T-helper 2 cell treated with Interferon-gamma antibody and Interleukin-4, amounts not matched to agents 5 μg/mL and 100 μg/mL, for 36 hours (primary cell): ENCODE measurements around the gene DNAH1.

Experiments
- DNase-seq: peaks from one replicate; pipeline ENCODE4 v3.0.0; 2021; ENCODE audit warnings: low spot score
- H3K27ac Mint-ChIP-seq: one replicate; pipeline ENCODE4 v1.8.0; 2021; ENCODE audit warnings: mild to moderate bottlenecking, mixed read lengths
- H3K27me3 Mint-ChIP-seq: one replicate; pipeline ENCODE4 v1.8.0; 2021; ENCODE audit warnings: low read depth, mixed read lengths
- H3K36me3 Mint-ChIP-seq: one replicate; pipeline ENCODE4 v1.8.0; 2021; ENCODE audit warnings: low read depth, mixed read lengths
- H3K4me1 Mint-ChIP-seq: one replicate; pipeline ENCODE4 v1.8.0; 2021; ENCODE audit warnings: low read depth, mixed read lengths
- H3K4me3 Mint-ChIP-seq: one replicate; pipeline ENCODE4 v1.8.0; 2022; ENCODE audit warnings: mild to moderate bottlenecking, moderate library complexity, mixed read lengths
- H3K9me3 Mint-ChIP-seq: one replicate; pipeline ENCODE4 v1.8.0; 2021; ENCODE audit warnings: mixed read lengths

Gene DNAH1

GRCh38 chr3:52349611-52350395 is 33.7 kb downstream of the DNAH1 start:
- H3K4me1 Mint-ChIP-seq: no peaks in the 10 kb centered on the region
- H3K36me3 Mint-ChIP-seq: no peaks in the 10 kb centered on the region
- no peaks in the 10 kb centered on the region for H3K27me3 Mint-ChIP-seq
- no peak for DNase-seq
- H3K27ac Mint-ChIP-seq: no peak overlapping the region
- no peaks in the 10 kb centered on the region for H3K9me3 Mint-ChIP-seq
- H3K4me3 Mint-ChIP-seq: no peak overlapping the region

GRCh38 chr3:52350416-52350815 is 34.3 kb downstream of the DNAH1 start:
- DNase-seq: no peak
- Mint-ChIP-seq H3K27me3 (no peaks in the 10 kb centered on the region), H3K4me1 (no peaks in the 10 kb centered on the region), H3K27ac (no peak overlapping the region), H3K9me3 (no peaks in the 10 kb centered on the region), H3K4me3 (no peak overlapping the region), H3K36me3 (no peaks in the 10 kb centered on the region)

DNA sequence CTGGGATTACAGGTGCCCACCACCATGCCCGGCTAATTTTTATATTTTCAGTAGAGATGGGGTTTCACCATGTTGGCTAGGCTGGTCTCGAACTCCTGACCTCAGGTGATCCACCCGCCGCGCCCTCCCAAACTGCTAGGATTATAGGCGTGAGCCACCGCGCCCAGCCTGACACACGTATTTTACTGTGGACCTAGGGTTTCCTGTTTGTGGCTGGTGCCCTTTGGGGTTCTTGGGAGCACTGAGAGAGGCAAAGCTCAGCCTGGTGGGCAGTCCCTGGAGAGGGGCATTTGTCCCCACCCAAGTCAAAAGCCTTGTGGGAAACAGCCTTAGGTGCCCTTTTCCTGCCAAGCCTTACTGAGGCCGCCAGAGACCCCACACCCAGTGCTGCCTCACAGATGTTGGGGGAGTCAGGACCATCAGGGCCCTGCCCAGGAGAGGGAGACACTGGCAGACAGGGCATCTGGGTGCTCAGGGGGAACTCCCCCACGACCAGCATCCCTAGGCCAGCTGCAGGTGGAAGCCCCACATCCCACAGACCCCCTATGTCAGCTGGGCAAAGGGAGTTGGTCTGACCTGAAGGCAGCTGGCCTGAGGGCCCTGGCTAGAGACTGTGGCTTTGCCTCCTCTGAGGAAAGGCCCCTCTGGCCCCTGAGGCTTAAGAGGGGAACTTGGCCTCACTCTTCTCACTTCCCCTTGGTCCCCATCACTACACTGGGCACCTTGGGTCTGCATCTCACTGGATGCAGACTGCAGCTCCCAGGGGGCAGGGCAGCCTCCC is 35.1 kb downstream of the DNAH1 start:
- Mint-ChIP-seq H3K4me3 (no peak overlapping the region), H3K4me1 (no peaks in the 10 kb centered on the region), H3K9me3 (no peaks in the 10 kb centered on the region), H3K27me3 (no peaks in the 10 kb centered on the region), H3K36me3 (no peaks in the 10 kb centered on the region), H3K27ac (no peak overlapping the region)
- no peak for DNase-seq

DNA sequence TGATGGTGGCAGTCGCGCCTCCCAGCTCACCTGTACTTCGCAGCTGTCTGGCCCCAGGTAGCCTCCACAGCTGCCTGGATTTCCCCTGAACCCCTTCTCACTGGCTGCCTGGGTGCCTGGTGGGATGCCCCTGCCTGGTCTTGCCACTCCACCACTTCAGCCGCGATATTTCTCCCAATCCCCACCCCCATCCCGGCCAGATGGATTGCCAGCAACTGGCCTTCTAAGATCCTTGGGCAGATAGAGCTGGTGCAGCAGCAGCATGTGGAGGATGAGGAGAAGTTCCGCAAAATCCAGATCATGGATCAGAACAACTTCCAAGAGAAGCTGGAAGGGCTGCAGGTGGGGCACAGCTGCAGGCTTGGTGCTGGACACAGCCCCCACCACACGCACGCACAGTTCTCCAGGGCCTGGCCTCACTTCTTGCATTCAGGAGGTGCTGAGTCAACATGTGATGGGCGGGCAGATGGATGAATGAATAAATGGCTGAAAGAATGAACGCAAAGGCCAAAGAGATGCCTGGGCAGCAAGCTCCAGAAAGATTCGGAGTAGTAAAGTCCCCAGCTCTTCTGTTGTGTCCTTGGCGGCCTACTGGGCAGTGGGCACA is 35.7 kb downstream of the DNAH1 start:
- Mint-ChIP-seq H3K27me3 (no peaks in the 10 kb centered on the region), H3K4me3 (no peak overlapping the region), H3K9me3 (no peaks in the 10 kb centered on the region), H3K4me1 (no peaks in the 10 kb centered on the region), H3K36me3 (no peaks in the 10 kb centered on the region), H3K27ac (no peak overlapping the region)
- DNase-seq: no peak

- Mint-ChIP-seq H3K27ac (no peak overlapping the region), H3K9me3 (no peaks in the 10 kb centered on the region), H3K4me3 (no peak overlapping the region), H3K27me3 (no peaks in the 10 kb centered on the region), H3K4me1 (no peaks in the 10 kb centered on the region), H3K36me3 (no peaks in the 10 kb centered on the region)
- no peak for DNase-seq
These were observed 36.4 kb downstream of the DNAH1 start for GRCh38 chr3:52352566-52352965.

- no peaks in the 10 kb centered on the region for H3K9me3 Mint-ChIP-seq
- no peak for DNase-seq
- no peaks in the 10 kb centered on the region for H3K36me3 Mint-ChIP-seq
- no peaks in the 10 kb centered on the region for H3K4me1 Mint-ChIP-seq
- H3K27ac Mint-ChIP-seq: no peak overlapping the region
- no peak overlapping the region for H3K4me3 Mint-ChIP-seq
- H3K27me3 Mint-ChIP-seq: no peaks in the 10 kb centered on the region
These were observed 37.3 kb downstream of the DNAH1 start for GRCh38 chr3:52353291-52353855.

DNA sequence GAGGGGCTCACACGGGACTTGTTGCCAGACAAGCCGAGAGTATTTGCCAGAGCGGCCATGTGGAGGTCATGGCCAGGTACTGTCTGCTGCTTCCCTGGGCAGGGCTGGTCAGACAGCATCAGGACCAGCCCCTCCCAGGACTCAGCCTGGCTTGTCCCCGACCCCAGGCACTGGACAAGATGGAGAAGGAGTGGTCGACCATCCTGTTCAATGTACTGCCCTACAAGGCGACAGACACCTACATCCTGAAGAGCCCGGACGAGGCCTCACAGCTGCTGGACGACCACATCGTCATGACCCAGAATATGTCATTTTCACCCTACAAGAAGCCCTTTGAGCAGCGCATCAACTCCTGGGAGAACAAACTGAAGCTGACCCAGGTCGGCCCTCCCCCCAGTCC is 38.6 kb downstream of the DNAH1 start:
- no peak for DNase-seq
- no peaks in the 10 kb centered on the region for H3K27me3 Mint-ChIP-seq
- no peaks in the 10 kb centered on the region for H3K9me3 Mint-ChIP-seq
- H3K4me1 Mint-ChIP-seq: no peaks in the 10 kb centered on the region
- no peaks in the 10 kb centered on the region for H3K36me3 Mint-ChIP-seq
- no peak overlapping the region for H3K27ac Mint-ChIP-seq
- no peak overlapping the region for H3K4me3 Mint-ChIP-seq

GRCh38 chr3:52355526-52355925 is 39.4 kb downstream of the DNAH1 start:
- H3K9me3 Mint-ChIP-seq: no peaks in the 10 kb centered on the region
- no peak for DNase-seq
- no peaks in the 10 kb centered on the region for H3K36me3 Mint-ChIP-seq
- no peak overlapping the region for H3K27ac Mint-ChIP-seq
- H3K4me3 Mint-ChIP-seq: no peak overlapping the region
- no peaks in the 10 kb centered on the region for H3K4me1 Mint-ChIP-seq
- no peaks in the 10 kb centered on the region for H3K27me3 Mint-ChIP-seq

GRCh38 chr3:52356126-52356525 is 40.0 kb downstream of the DNAH1 start:
- Mint-ChIP-seq H3K27ac (no peak overlapping the region), H3K4me1 (no peaks in the 10 kb centered on the region), H3K27me3 (no peaks in the 10 kb centered on the region), H3K4me3 (no peak overlapping the region), H3K36me3 (no peaks in the 10 kb centered on the region), H3K9me3 (no peaks in the 10 kb centered on the region)
- no peak for DNase-seq

- no peaks in the 10 kb centered on the region for H3K27me3 Mint-ChIP-seq
- no peaks in the 10 kb centered on the region for H3K4me1 Mint-ChIP-seq
- no peak for DNase-seq
- H3K9me3 Mint-ChIP-seq: no peaks in the 10 kb centered on the region
- no peak overlapping the region for H3K27ac Mint-ChIP-seq
- no peak overlapping the region for H3K4me3 Mint-ChIP-seq
- H3K36me3 Mint-ChIP-seq: no peaks in the 10 kb centered on the region
These were observed 41.3 kb downstream of the DNAH1 start for GRCh38 chr3:52357151-52358080.

DNA sequence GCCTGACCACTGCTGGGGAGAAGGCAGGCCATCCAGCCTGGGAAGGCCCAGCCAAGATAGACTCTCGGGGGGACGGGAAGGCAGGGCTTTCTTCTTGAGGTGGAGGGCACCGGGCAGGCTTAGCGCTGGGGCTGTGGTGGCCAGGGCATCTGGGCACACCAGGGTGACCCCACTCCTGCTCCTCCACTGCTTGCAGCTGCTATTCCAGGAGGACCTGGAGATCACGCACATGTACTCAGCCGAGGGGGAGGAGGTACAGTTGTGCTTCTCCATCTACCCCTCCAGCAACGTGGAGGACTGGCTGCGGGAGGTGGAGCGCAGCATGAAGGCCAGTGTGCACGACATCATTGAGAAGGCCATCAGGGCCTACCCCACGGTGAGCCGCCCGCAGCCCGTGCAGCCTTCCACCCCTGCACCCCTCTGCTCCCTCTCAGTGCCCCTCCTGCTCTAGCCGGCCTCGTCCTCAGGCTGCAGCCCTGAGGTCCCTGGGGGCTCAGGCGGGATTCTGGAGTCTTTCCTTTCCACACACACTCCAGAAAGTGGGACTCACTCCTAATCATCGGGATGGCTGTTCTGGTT is 42.3 kb downstream of the DNAH1 start:
- DNase-seq: no peak
- Mint-ChIP-seq H3K4me3 (no peak overlapping the region), H3K9me3 (no peaks in the 10 kb centered on the region), H3K4me1 (no peaks in the 10 kb centered on the region), H3K27ac (no peak overlapping the region), H3K36me3 (no peaks in the 10 kb centered on the region), H3K27me3 (no peaks in the 10 kb centered on the region)

GRCh38 chr3:52359116-52359855 is 43.2 kb downstream of the DNAH1 start:
- Mint-ChIP-seq H3K27me3 (no peaks in the 10 kb centered on the region), H3K36me3 (peaks cover 5% of the 10 kb centered on the region), H3K4me1 (no peaks in the 10 kb centered on the region), H3K27ac (no peak overlapping the region), H3K4me3 (no peak overlapping the region), H3K9me3 (no peaks in the 10 kb centered on the region)
- DNase-seq: no peak
